ENCODE results near the gene ROGDI.

The ROGDI gene

DNA sequence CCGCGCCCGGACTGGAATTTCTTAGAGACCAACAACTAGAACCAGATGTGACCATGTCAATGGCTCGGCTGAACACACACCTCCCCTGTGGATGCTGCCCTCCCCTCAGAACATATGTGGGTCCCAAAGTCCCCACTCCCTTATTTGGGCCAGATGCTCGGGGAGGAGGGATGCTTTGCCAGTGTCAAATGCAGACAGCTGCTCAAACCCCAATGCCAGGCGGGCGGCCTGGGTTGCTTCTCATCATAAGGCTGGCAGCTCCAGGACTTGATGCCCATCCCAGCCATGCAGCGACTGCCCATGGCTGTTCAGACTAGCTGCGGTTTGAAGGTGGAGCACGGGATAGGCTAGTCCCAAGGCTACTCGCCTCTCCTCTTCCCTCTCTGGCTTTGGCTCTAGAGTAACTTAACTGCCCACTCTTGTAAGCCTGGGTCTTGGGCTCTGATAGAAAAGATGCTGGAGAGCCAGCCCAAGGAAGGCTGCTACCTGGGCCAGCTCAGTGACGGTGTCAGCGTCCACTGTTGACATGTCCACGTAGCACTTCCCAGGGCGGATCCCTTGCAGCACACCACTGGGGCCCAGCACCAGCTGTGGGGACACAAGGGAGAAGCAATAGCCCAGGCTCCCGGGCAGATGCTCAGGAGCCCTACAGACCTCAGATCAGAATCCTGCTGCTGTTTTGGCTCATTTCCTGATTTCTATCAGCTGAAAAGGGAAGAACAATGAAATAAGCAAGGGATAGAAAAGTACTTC lies 11.0 kb upstream of the ROGDI start:
- no peak for DNase-seq

DNA sequence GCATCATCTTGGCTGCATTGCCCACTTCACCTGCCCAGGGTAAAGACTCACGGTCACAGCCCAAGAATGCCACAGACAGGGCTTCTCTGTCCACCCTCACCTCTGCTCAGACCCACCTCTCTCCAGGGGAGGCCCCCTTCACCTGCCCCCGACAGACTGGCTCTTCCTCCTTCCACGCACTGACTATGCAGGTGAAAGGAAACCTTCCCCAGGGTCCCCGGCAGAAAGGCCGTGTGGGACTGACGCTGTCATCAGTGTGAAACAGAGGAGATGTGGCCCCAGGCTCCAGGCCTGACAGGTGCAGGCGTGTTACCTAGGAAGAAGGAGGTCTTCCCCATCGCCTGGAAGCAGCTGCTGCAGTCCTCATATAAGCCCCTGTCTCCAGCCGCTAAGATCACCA lies 9.3 kb upstream of the ROGDI start:
- no peak for DNase-seq

DNA sequence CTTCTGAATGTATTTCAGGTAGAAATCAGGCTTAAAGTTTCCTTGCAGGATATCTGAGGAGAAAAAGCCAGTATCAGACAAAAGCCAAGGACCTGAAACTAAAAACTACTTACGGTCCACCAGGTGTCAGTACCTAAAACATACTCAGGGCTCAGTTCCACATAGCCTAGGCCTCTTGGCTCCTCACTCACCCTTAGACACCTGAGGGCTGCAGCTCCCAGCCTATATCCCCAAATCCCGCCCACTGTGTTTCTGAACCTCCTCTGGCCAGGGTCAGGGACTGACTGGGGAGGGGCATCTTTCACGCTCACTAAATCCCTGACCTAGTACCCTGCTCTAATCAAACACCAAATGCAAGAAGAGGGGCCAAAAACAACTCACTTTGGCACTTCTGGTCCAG lies 8.8 kb upstream of the ROGDI start:
- DNase-seq, result no peak

DNA sequence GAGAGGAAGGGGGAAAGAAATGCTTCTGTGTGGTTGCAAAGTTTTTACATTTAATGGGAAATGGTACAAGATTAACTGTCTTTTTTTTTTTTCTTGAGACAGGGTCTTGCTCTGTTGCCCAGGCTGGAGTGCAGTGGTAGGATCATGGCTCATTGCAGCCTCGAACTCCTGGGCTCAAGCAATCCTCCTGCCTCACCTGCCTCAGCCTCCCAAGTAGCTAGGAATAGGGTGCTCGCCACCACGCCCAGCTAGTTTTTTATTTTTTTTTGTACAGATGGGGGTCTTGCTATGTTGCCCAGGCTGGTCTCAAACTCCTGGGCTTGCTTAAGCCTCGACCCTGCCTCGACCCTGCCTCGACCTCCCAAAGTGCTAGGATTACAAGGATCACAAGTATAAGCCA lies 3.8 kb upstream of the ROGDI start:
- DNase-seq, result no peak

DNA sequence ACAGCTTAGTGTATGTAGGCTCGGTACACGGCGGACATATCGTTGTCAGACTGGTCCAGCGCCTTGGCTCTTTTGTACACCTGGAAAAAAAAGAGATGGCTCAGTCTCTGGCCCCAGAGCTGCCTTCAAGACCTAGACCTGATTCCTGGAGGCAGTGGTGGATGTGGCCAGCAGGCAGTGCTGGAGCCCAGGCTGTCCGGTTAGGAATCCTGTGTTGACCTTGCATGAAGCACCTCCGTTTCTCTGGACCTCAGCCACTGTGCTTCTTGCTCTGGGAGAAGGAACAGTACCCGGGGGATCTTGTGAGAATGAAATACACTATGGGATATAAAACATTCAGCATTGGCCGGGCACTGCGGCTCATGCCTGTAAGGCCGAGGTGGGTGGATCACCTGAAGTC lies 2.8 kb upstream of the ROGDI start:
- no peak for DNase-seq

DNA sequence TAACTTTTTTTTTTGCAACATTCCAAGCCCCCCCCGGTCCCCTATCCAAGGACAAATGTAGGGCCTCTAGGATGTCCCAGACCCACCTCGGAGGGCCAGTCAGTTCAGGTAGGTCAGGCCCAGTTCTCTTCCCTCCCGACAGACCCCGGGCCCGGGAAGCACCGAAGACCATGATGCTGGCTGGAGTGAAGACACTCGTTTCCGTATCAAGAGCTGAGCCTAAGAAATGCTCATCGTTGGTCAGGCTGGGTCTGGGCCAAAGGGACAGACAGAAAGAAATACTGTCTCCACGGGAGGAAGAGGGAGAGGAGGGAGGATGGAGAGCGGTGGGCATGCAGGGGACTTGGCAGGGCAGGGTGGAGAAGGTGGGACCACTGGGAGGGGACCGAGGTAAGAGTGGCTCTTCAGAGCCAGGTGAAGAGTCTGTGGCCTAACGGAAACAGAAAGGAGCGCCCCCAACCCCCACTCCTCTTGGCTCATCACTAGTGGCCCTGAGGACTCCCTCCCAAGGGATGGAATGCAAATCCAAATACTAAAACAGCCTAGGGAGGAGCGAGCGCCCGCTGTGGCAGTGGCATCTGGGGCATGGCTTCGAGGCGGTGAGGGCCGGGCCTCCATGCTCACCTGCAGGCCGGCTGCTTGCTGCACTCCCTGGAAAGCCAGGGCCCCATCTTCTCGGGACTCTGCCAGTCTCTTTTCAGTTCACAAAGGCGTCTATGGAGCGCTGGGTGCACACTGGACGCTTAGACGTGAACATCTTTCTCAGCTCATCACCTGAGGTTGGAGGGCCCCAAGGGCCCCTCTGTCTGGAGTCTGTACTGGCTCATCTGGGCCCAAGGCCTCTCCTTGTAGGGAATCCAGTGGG lies 1.7 kb upstream of the ROGDI start:
- DNase-seq, result no peak

DNA sequence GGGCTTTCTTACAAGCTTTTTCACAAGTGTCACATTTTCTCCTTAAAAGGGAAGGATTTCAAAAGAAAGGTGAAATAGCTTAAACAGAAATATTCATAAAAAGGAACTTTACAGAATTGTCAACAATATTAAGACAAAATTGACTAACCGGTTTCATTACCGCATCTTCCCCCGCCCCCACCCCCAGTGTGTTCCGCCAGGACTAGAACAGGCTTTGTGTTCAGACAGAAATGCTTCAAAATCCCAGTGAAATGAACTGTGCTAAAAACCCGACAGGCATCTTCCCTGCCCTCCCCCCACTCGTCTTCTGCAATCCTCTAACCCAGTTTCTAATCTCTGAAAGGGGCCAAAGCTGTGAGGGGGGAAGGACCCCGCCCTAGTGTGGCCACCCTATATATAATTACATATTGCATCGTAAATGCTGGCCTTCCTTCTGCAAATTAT lies 990 bp upstream of the ROGDI start:
- DNase-seq, result peak; percentile 74 to 82

DNA sequence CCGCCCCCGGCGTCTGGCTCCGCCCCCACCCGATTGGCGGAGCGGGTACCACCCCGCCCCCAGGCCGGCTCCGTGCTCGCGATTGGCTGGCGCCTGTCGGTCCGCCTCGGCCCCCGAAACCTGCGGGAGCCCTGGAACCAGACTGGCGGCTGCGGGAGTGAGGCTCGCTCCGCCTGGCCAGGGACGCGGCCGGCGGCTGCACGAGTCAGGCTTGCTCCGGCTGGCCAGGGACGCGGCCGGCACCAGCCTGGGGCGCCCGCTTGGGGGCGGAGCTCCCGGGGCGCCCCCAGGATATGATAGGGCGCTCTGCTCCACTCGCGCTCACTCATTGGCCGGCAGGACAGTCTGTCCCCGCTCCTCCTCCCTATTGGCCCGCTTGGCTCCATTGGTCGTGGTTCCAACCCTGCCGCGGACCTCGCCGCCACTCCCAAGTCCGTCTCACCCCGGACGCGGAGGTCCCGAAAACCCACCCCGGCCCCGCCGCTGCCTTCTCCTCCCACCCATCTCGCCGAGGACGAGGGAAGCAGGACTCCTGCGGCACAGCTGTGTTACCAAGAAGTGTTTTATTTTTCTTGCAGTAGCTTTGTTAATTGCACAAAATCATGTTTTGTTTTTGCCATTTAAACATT lies 340 bp upstream of the ROGDI start:
- peak; percentile 94 to 95 for DNase-seq

DNA sequence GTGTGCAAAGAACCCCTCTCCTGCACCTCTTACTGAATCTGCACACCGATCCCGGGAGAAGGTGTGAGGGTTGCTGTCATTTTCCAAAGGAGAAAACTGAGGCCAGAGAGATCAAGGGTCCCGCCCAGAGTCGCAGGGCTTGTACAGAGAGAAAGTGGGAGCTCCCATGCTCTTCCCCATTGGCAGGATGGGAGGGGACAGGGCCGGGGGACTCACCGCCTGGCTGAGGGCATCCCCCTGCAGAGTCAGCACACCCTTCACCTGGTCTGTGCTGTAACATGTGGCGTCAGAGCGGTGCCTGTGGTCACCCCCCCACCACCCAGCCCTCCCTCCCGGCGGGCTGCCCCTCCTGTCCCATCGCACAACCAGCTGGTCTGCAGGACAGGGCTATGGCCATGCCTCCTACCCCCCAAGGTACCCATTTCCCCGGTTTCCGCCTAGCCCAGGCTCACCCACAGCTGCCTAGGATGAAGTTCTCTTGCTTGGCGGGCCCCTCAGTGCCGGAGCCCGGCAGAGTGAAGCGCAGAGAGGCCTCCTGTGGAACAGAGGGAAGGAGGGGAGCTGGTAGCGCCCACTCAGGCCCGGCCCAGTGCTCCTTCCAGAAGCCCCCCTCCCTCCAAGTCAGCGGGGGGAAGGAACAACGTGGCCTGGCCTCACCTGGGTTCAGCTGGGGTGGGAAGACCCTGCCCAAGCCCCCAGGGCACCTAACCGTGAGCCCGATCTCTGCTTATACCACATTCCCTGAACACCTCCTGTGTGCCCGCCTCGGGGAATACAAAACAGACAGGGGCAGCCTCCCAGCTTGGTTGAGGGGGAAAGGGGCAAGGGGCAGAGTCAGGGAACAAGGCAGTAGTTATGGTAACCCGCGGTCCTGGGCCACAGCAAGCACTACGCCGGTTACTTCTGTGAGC lies 1.1 kb downstream of the ROGDI start:
- no peak for DNase-seq

DNA sequence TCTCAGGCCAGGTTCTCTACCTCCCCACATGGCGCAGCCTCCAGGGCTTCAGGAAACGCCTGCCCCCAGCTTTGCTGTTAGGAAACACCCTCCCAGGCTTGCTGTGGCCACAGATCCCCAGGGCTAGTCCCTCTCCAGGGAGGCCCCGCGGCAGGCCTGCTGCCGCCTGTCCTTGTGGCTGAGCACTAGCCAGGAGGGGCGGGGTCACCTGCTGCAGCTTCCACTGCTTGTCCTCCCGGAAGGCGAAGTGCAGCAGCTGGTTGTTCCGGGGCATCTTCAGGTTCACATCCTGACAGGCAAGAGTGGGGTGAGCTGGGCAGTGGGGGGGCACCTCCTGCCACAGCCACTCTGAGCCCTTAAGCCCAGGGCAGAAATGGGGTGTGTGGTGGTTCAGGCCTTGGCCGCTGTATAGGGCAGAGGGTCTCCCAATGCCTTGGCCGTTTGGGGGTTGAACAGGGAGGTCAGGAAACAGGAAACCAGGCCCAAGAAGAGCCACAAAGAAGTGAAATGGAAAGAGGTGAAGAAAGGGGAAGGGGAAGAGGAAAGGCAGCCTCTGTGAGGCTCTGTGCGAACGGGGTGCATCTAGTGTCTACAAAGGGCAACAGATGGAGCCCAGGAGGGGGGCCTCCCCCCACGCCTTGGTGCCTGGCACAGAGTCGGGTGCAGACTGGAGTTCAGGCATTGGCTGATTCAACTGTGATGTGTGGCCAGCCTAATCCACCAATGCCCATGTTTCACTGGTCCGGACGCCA lies 2.0 kb downstream of the ROGDI start:
- peak; percentile 32 to 46 for DNase-seq

DNA sequence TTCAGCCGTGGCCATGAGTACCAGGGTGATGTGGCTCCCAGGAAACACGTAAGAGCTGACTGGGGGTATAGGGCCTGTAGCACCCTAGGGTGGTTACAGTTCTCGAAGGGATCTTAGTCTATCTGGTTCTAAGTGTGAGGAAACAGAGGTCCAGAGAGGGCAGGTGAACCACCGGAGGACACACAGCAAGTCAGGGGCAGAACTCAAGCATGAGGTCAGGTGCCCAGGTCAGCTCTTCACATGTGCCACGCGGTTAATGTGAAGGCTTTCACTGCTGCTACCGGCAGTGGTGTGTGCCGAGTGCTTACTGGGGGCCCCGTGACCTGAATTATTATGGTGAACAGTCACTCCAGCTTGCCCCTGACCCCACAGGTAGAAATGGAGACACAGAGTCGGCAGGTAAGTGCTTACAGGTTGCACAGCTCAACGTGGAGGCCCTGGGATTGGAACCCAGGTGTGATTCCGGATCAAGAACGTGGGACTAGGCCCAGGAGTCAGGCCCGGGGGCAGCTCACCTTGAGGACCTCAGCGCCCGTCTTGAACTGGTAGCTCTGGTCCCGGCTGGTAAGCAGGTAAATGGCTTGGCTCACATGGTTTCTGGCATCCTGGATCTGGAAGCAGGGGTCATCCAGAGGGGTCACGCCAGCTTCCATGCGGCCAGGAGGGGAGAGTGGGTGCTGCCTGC lies 3.1 kb downstream of the ROGDI start:
- no peak for DNase-seq

DNA sequence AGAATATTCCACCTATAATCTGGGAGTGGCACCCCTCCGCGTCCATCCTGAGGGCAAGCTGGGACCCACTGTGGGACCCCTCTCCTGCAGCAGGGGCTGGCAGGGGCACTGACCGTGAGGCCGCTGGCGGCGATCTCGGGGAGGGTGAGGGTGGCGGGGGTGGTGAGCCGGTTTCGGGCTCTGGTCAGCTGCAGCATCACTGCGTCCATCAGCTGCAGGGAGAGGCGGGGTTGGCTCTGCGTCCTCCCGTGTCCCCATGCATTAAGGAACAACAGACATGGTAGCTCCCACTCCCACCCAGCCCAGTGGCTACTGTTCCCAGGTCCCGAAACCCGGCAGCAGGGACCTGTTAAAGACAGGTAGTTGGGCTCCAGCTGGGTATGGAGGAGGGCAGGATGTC lies 4.0 kb downstream of the ROGDI start:
- no peak for DNase-seq

DNA sequence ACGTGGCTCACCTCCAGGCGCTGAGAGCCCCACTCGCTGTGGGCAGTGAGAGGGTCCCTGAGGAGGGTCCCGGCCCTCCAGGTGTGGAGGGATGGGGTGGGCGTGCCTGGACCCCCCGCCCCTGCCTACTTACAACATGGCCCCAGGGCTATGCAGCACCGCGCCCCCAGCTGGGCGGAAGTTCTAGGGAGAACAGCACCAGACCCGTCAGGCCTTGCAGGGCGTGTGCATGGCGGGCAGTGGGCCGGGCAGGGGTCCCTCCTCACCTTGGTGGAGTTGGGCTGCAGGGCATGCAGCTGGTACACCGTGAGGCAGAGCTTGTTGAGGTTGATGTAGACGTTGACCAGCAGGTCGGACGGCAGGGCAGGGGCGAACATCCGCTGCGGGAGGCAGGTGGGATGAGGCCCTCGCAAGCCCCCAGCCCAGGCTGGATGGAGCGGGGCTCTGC lies 4.6 kb downstream of the ROGDI start:
- DNase-seq, result no peak

DNA sequence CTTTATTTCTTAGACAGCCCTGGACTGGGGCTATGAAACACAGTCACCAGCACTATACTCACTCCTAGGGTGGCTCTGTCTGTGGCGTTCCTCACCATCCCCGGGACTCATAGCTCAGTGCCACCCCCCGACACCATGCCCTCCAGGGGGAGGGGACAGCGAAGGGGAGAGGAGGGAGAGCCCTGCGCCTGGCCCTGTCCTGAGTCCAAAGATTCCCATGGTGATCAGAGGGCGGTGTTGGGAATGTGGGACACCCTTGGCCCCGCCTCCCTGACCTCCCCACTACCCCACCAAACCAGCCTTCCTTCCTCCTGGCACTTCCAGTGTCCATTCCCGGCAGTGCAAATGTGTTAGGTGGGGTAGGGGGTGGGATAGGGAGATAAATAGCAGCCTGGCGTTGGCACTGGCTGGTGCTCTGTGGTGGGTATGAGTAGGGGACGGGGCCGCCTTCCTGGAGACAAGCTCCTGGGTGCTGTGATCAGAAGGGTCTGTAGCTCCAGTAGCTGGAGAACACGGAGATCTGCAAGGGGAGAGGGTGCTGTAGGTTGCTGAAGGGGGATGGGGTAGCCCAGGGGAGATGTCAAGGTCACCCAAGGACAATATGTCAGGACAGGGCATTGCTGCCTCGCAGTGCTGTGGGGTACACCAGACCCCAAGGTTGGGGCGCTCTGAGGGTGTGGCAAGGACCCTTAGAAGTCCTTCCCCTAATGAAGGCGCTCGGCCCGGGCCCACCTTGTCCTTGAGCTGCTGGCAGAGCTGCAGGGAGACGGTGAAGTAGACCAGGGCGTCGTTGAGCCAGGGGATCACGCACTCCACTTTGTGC lies 5.2 kb downstream of the ROGDI start:
- no peak for DNase-seq

DNA sequence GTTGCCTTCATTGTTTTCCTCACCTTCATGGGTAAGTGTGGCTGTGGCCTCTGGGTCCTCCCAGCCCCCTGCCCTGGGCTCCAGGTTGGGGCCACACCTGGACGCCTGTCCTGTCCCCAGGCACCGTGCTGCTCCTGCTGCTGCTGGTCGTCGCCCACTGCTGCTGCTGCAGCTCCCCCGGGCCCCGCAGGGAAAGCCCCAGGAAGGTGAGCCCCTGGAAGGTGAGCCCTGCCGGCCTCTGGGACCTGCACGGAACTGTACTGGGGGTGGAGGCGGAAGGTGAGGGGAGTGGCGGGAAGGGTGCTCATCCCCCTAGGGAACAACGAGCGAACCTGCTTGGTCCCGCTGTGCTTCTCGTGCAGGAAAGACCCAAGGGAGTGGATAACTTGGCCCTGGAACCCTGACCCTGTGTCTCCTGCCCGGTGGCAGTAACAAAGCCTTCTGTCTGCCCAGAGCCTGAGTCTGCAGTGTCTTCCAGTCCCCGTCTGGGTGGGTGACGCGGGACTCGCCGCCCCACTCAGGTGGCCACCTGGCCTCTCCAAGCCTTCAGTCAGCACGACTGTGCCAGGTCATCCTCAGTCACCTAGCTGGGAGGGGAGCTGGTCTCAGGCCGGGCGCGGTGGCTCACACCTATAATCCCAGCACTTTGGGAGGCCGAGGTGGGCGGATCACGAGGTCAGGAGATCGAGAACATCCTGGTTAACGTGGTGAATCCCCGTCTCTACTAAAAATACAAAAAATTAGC lies 6.4 kb downstream of the ROGDI start:
- DNase-seq, result no peak

DNA sequence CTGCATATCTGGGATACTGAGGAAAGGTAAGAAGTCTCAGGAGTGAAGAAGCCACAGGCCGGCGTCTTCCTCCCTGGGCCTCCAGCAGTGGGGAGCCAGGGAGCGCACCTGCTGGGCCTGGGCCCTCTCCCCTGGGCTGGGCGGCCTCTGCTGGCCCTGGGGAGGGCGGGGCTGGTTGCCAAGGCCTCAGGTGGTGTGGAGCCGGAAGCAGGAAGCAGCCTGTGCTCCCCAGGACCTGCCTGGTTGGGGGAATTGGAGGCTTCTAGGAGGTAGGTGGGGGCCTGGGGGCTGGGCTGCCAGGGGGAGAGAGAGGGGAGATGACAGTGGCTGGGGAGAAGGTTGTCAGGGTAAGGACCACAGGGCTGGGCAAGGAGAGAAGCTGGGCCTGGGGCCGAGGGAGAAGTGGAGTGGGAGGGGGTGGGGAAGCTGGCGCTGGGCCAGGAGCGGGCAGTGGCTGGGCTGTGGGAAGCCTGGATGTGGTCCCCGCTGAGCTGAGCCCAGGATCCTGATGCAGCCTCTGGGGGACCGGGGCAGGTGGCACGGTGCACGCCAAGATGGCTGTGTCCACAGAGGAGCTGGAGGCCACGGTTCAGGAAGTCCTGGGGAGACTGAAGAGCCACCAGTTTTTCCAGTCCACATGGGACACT lies 7.1 kb downstream of the ROGDI start, which contains the start of gene SMIM22:
Gene SMIM22, plus strand, starts transcription at position 189 of the 647 bp plus-strand sequence. Its CDS starts 366 bp downstream, at position 555.
- DNase-seq, result no peak

DNA sequence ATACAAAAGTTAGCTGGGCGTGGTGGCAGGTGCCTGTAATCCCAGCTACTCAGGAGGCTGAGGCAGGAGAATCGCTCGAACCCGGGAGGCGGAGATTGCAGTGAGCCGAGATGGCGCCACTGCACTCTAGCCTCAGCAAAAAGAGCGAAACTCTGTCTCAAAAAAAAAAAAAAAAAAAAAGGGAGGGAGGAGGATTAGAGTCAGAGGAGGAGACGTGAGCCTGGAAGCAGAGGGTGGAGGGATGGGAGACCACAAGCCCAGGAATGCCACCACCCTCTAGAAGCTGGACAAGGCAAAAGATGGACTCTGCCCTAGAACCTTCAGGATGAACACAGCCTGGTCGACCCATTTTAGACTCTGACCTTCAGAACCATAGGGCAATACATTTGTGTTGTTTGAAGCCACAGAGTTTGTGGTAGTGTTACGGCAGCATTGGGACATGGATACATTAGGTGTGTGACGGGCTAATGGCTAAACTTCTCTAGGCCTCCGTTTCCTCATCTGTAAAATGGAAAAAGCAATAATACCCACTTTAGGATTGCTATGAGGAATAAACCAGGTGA lies 9.4 kb downstream of the ROGDI start:
- DNase-seq, result no peak

DNA sequence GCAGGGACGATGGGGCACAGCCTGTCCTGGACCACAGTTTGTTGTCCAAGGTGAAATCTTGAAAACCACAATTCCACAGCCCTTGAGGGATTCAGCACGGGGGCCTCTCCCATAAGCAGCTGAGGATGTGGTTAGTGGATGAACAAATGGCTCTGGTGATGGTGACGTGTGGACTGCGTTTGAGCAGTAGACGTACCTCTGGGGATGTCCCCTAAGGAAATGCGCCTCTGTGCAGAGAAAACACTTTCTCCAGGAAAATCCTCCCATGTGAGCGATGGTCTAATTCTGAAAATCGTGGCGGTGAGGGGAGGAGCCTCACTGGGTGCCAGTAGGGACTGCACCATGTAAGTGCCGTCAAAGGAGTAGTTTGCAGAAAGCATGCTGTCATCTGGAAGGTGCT lies 11.6 kb downstream of the ROGDI start:
- DNase-seq, result no peak
